ENCODE data around the gene ODF4. TPM values are rescaled to one million over a fixed set of nuclear protein-coding genes. Genes with fewer than 3 reads are reported as not detected.

ODF4 gene
- total RNA-seq, 1 donor from 2014 or later, result not detected

DNA sequence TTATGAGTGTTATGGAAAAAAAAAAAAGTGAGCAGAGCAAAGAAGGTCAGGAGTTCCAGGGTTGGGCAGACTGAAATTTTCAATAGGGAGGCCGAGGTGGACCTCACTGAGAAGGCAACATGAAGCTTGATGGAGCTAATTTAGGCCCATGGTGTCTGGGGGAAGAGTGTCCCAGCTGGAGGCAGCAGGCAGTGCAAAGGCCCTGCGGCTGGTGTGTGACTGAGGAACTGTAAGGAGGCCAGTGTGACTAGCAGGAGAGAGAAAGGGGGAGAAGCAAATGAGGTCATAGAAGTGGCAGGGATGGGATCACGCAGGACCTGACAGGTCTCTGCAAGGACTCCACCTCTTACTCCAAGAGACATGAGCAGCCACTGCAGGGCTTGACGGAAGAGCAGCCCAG is 19.4 kb upstream of the ODF4 start:
- Mint-ChIP-seq H3K27me3 (peaks cover 40% of the 10 kb centered on the region), H3K27ac (no peak overlapping the region), H3K4me3 (ENCODE audit: low read depth) (no peak overlapping the region), H3K36me3 (ENCODE audit: insufficient read depth) (no peaks in the 10 kb centered on the region), H3K9me3 (ENCODE audit: low read depth) (no peaks in the 10 kb centered on the region), H3K4me1 (ENCODE audit: low read depth) (peaks cover 8% of the 10 kb centered on the region)
- DNase-seq (ENCODE audit: low spot score, unreplicated experiment), result no peak
- TF ChIP-seq, protein P1, sequence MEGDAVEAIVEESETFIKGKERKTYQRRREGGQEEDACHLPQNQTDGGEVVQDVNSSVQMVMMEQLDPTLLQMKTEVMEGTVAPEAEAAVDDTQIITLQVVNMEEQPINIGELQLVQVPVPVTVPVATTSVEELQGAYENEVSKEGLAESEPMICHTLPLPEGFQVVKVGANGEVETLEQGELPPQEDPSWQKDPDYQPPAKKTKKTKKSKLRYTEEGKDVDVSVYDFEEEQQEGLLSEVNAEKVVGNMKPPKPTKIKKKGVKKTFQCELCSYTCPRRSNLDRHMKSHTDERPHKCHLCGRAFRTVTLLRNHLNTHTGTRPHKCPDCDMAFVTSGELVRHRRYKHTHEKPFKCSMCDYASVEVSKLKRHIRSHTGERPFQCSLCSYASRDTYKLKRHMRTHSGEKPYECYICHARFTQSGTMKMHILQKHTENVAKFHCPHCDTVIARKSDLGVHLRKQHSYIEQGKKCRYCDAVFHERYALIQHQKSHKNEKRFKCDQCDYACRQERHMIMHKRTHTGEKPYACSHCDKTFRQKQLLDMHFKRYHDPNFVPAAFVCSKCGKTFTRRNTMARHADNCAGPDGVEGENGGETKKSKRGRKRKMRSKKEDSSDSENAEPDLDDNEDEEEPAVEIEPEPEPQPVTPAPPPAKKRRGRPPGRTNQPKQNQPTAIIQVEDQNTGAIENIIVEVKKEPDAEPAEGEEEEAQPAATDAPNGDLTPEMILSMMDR (IDR thresholded peaks at IDR 0.05; ENCODE audit: unreplicated experiment), result no peak

DNA sequence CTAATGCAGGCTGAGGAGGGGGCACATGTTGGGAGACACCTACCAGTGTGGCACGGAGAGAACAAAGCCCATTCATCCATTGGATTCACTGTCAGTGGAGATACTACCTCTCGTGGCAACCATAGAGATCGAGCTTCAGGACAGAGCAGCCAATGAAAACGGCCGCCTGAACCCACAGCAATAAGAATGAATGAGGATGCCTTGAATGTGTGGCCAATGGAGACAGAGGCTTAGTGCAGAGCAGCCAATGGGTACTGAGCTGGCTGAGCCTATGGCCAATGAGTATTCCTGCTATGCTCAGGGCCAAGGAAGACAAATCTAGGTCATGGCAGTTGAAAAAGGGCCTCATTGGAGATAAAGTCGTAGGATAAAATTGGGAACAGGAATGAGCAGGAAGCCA is 18.6 kb upstream of the ODF4 start:
- Mint-ChIP-seq H3K4me1 (ENCODE audit: low read depth) (peaks cover 2% of the 10 kb centered on the region), H3K27ac (no peak overlapping the region), H3K36me3 (ENCODE audit: insufficient read depth) (no peaks in the 10 kb centered on the region), H3K4me3 (ENCODE audit: low read depth) (no peak overlapping the region), H3K9me3 (ENCODE audit: low read depth) (no peaks in the 10 kb centered on the region), H3K27me3 (peaks cover 35% of the 10 kb centered on the region)
- TF ChIP-seq, protein P1 (IDR thresholded peaks at IDR 0.05; ENCODE audit: unreplicated experiment), result no peak
- DNase-seq (ENCODE audit: low spot score, unreplicated experiment), result no peak

DNA sequence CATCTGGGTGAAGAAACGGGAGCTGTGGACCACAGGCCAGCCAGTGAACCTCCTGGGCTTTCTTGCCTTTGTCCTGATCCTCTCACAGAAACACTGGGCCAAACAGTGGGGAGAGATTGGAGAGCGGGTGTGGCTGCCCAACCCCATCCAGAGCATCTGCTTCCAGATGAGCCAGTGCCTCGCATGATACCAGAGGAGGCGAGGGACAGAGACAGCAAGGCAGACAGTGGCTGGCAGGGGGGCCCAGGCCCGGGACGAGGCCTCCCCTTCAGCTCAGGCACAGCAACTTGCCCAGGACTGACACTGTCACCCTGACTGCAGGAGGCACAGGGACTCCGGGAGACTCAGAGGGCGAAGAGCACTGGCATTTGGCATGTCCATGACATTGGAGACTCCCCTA is 17.6 kb upstream of the ODF4 start:
- no peak overlapping the region for H3K27ac Mint-ChIP-seq
- TF ChIP-seq, protein P1 (IDR thresholded peaks at IDR 0.05; ENCODE audit: unreplicated experiment), result no peak
- H3K36me3 Mint-ChIP-seq (ENCODE audit: insufficient read depth), result no peaks in the 10 kb centered on the region
- H3K9me3 Mint-ChIP-seq (ENCODE audit: low read depth), result no peaks in the 10 kb centered on the region
- H3K4me1 Mint-ChIP-seq (ENCODE audit: low read depth), result peaks cover 6% of the 10 kb centered on the region
- peaks cover 32% of the 10 kb centered on the region for H3K27me3 Mint-ChIP-seq
- no peak overlapping the region for H3K4me3 Mint-ChIP-seq (ENCODE audit: low read depth)
- no peak for DNase-seq (ENCODE audit: low spot score, unreplicated experiment)

DNA sequence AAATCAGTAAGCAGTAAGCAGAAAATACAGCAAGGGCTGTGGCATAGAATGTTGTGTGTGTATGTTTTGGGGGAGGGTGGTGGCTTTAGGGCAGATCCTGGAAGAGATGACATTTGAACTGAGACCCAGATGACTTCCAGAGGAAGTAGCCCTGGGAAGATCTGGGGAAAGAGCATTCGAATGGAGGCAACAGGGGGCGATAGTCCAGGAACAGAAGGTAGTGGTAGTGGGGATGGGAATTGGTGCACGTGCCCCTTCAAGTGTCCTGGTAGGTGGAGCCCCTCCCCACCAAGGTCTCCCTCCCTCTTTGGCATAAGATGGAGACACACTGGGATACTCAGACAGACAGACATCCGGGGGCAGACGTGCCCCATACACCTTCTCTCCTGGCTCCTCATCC is 15.5 kb upstream of the ODF4 start:
- Mint-ChIP-seq H3K27ac (no peak overlapping the region), H3K4me1 (ENCODE audit: low read depth) (peaks cover 6% of the 10 kb centered on the region), H3K9me3 (ENCODE audit: low read depth) (no peaks in the 10 kb centered on the region), H3K4me3 (ENCODE audit: low read depth) (no peak overlapping the region), H3K27me3 (peaks cover 29% of the 10 kb centered on the region), H3K36me3 (ENCODE audit: insufficient read depth) (no peaks in the 10 kb centered on the region)
- TF ChIP-seq, protein P1 (IDR thresholded peaks at IDR 0.05; ENCODE audit: unreplicated experiment), result no peak
- DNase-seq (ENCODE audit: low spot score, unreplicated experiment), result no peak

DNA sequence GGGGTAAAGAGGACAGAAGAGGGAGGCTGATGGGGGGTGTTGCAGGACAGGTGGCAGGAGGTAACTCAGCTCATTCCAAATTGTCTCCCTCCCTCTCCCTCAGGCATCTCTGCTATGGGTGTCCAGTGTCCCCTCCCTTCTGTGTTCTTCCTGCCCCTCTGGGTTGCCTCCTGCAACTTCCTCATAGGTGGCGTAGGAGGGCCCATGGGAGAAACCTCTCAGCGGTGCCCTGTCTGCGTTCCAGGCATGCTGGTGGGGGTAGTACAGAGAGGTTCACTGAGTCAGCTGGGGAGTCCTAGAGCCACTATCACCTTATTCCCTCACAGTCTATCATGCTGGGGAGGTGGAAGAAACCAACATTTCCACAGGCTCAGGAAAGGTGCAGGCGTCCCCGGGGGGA is 14.7 kb upstream of the ODF4 start:
- H3K27me3 Mint-ChIP-seq, result peaks cover 28% of the 10 kb centered on the region

More for the DNA sequence above, 14.7 kb upstream of the ODF4 start:
- H3K4me1 Mint-ChIP-seq (ENCODE audit: low read depth), result peaks cover 6% of the 10 kb centered on the region
- H3K36me3 Mint-ChIP-seq (ENCODE audit: insufficient read depth), result no peaks in the 10 kb centered on the region
- no peak for DNase-seq (ENCODE audit: low spot score, unreplicated experiment)
- no peaks in the 10 kb centered on the region for H3K9me3 Mint-ChIP-seq (ENCODE audit: low read depth)
- no peak overlapping the region for H3K27ac Mint-ChIP-seq
- TF ChIP-seq, protein P1 (IDR thresholded peaks at IDR 0.05; ENCODE audit: unreplicated experiment), result no peak
- no peak overlapping the region for H3K4me3 Mint-ChIP-seq (ENCODE audit: low read depth)
